WERI-Rb-1 (cell line): Measurements from ENCODE around the gene ITPRIPL2.

Source experiments
- DNase-seq: peaks from one replicate; pipeline ENCODE4 v3.0.0-alpha.2; 2020
- H3K27ac ChIP-seq: fragments of 250-450 bp; sonication (Bioruptor Pico); 2 replicates; pipeline ENCODE4 v1.5.1; 2020; ENCODE audit warnings: mild to moderate bottlenecking, moderate library complexity
- H3K27me3 ChIP-seq: fragments of 250-450 bp; sonication (Bioruptor Pico); 2 replicates; pipeline ENCODE4 v1.5.1; 2021; ENCODE audit warnings: mild to moderate bottlenecking, low read depth, moderate library complexity; ENCODE audit not compliant: insufficient read depth, severe bottlenecking
- H3K36me3 ChIP-seq: fragments of 250-450 bp; sonication (Bioruptor Pico); 2 replicates; pipeline ENCODE4 v1.5.1; 2020; ENCODE audit warnings: mild to moderate bottlenecking, moderate library complexity
- H3K4me3 ChIP-seq: 2 replicates; pipeline ENCODE4 v1.5.1; 2011; ENCODE audit warnings: low read depth, mild to moderate bottlenecking, control low read depth, low read length
- H3K9me3 ChIP-seq: fragments of 250-450 bp; sonication (Bioruptor Pico); 2 replicates; pipeline ENCODE4 v1.5.1; 2021; ENCODE audit warnings: mild to moderate bottlenecking, moderate library complexity; ENCODE audit not compliant: severe bottlenecking
- CTCF ChIP-seq: IDR thresholded peaks from 2 replicates; pipeline ENCODE4 v1.5.1; 2011; ENCODE audit warnings: low read depth, mild to moderate bottlenecking, control low read depth, inconsistent platforms, low read length

The ITPRIPL2 gene

GRCh38 chr16:19090916-19091315, 22.8 kb upstream of the ITPRIPL2 start:
- Histone ChIP-seq H3K9me3 (no peaks in the 10 kb centered on the region), H3K36me3 (no peaks in the 10 kb centered on the region), H3K27ac (no peak overlapping the region), H3K4me3 (no peak overlapping the region), H3K27me3 (no peaks in the 10 kb centered on the region)
- DNase-seq: no peak
- no peak for TF ChIP-seq CTCF

GRCh38 chr16:19092653-19093410, 20.9 kb upstream of the ITPRIPL2 start:
- Histone ChIP-seq H3K9me3 (no peaks in the 10 kb centered on the region), H3K4me3 (no peak overlapping the region), H3K27me3 (no peaks in the 10 kb centered on the region), H3K27ac (no peak overlapping the region), H3K36me3 (no peaks in the 10 kb centered on the region)
- no peak for DNase-seq
- no peak for TF ChIP-seq CTCF

GRCh38 chr16:19093631-19094541, 19.9 kb upstream of the ITPRIPL2 start:
- Histone ChIP-seq H3K9me3 (no peaks in the 10 kb centered on the region), H3K27me3 (no peaks in the 10 kb centered on the region), H3K4me3 (no peak overlapping the region), H3K27ac (no peak overlapping the region), H3K36me3 (no peaks in the 10 kb centered on the region)
- DNase-seq: no peak
- no peak for TF ChIP-seq CTCF

GRCh38 chr16:19094542-19095365, 19.0 kb upstream of the ITPRIPL2 start:
- DNase-seq: no peak
- no peak for TF ChIP-seq CTCF
- H3K36me3 ChIP-seq: no peaks in the 10 kb centered on the region
- H3K27ac ChIP-seq: no peak overlapping the region
- H3K27me3 ChIP-seq: no peaks in the 10 kb centered on the region
- H3K9me3 ChIP-seq: no peaks in the 10 kb centered on the region
- H3K4me3 ChIP-seq: no peak overlapping the region

GRCh38 chr16:19095654-19096053, 18.1 kb upstream of the ITPRIPL2 start:
- no peak for DNase-seq
- Histone ChIP-seq H3K36me3 (no peaks in the 10 kb centered on the region), H3K9me3 (no peaks in the 10 kb centered on the region), H3K27ac (no peak overlapping the region), H3K4me3 (no peak overlapping the region), H3K27me3 (no peaks in the 10 kb centered on the region)
- TF ChIP-seq CTCF: no peak
